RPMI8226 (cell line): ENCODE measurements around the gene KIT.
"Not testable (repeated sequence)": the region's sequence is repeated elsewhere in the genome, so short reads cannot be mapped to it uniquely, and the experiment has no call there.

Experiments used
- DNase-seq: peaks from one replicate; pipeline ENCODE4 v3.0.0-alpha.2; 2015

Gene KIT

DNA sequence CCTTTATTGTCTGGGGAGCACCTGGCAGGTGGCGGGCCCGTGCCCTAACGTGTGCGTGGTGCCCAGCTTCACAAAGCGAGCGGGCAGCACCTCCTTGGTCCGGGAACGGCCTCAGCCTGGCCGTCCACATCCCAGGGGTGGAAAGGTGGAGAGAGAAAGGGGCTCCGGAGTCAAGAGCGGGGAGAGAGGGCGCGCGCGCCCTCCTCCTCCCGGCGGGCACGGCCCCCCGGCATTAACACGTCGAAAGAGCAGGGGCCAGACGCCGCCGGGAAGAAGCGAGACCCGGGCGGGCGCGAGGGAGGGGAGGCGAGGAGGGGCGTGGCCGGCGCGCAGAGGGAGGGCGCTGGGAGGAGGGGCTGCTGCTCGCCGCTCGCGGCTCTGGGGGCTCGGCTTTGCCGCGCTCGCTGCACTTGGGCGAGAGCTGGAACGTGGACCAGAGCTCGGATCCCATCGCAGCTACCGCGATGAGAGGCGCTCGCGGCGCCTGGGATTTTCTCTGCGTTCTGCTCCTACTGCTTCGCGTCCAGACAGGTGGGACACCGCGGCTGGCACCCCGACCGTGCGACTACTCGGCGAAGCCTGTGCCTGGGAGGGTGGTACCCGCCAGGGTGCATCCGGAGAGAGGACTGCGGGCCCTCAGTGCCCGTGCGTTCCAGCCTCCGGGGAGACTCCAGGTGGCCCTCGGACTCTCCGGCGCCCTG lies at the start of gene KIT:
TSS of gene KIT (plus strand) at position 407 of the 701 bp plus-strand sequence. CDS start at position 465, 58 bp downstream.
- DNase-seq: peak; percentile 22

DNA sequence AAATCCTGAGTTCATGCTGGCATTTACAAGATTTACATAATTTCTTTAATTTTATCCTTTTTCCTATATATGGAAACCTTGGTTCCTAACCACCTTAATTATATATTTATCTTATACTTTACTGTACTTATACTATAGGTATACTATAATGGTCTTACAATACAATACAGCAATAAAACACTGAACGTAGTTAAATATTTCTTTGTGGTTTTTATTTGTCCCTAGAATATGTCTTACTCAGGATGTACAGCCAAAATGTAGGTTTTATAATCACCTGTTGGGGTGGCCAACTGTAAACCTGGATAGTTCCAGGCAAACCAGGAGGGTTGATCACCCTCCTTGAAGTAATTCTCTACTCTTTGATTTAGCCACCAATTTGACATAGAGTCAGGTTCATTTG lies 48.4 kb upstream of the KIT start:
- DNase-seq: no peak

DNA sequence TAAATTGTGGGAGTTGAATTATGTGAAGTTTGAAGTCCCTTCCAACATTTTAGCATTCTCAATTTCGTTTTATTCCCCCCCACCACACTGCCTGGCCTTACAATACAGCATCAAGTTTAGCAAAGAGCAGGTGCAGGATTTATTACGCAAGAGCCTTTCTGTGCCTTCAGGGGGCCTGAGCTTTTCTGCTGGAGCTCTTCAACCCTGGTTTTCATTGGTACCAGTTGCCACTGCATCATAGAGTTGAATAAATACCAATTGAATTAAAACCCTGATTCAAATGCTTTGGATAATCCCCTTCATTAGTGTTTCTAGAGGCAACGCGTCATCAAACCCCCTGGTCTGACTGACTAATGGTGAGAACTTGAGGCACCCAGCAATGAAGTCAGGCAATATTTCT lies 43.6 kb upstream of the KIT start:
- DNase-seq: no peak

DNA sequence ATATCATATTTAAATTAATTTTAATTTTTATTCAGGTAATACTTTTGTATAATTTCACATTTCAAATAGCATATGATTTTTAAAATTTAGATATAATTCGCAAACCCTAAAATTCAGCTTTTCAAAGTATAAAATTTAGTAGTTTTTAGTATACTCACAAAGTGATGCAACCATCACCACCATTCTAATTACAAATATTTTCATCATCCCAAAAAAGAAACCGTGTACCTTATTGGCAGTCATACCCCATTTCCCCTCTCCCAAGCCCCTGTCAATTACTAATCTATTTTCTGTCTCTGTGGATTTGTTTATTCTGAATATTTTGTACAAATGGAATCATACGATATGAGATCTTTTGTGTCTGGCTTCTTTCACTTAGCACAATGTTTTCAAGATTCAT lies 37.0 kb upstream of the KIT start:
- DNase-seq: no peak

DNA sequence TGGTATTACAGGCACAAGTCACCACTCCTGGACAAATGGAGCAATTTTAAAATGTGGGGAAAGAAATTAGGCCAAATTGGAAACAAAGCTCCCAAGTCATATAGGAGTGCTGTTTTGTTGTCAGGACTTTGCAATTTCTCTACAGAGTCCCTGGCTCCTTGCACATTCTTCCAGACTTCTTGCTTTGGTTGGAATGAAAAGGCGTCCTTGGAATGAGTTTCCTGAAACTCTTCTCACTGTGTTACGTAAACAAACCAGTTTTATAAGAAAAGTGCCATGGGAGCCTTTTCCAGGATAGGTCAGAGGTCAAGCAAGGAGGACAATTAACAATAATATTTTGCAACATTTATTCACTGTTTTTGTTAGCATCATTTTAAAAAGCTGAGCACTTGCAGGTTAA lies 32.4 kb upstream of the KIT start:
- no peak for DNase-seq

DNA sequence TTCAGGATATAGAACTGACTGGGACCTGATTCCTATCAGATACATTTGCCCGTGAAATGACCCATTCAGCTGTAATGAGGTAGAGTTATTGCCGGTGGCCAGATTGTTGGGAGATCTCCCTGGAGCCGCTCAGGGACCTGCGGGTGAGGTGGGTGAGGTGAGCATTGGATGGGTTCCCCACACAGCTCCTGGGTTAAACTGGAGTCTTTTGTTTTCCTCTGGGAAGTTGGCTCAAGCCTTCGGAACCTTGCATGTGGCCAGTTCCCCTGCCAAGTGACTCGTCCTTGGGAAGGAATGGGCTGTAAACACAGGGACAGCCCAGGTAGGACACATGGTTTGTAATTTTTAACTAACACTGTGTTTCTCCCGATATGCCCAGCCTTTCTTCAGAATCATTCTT lies 31.6 kb upstream of the KIT start:
- DNase-seq: no peak

DNA sequence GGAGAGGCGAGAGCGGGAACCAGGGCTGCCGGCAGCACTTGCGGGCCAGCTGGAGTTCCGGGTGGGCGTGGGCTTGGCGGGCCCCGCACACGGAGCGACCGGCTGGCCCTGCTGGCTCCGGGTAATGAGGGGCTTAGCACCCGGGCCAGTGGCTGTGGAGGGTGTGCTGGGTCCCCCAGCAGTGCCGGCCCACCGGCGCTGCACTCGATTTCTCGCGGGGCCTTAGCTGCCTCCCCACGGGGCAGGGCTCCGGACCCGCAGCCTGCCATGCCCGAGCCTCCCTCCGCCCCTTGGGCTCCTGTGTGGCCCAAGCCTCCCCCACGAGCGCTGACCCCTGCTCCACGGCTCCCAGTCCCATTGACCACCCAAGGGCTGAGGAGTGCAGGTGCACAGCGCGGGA lies 25.2 kb upstream of the KIT start:
- no peak for DNase-seq

DNA sequence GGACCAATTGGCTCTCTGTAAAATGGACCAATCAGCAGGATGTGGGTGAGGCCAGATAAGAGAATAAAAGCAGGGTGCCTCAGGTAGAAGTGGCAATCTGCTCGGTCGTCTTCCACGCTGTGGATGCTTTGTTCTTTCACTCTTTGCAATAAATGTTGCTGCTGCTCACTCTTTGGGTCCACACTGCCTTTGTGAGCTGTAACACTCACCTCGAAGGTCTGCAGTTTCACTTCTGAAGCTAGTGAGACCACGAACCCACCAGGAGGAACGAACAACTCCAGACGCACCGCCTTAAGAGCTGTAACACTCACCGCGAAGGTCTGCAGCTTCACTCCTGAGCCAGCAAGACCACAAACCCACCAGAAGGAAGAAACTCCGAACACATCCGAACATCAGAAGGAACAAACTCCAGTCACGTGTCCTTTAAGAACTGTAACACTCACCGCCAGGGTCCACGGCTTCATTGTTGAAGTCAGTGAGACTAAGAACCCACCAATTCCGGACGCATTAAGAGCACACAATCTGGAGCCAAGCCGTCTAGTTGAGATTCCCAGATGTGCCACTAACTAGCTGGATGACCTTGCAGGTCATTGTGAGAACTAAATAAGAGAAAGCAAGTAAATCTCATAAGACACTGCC lies 24.5 kb upstream of the KIT start:
- DNase-seq: not testable (repeated sequence)

DNA sequence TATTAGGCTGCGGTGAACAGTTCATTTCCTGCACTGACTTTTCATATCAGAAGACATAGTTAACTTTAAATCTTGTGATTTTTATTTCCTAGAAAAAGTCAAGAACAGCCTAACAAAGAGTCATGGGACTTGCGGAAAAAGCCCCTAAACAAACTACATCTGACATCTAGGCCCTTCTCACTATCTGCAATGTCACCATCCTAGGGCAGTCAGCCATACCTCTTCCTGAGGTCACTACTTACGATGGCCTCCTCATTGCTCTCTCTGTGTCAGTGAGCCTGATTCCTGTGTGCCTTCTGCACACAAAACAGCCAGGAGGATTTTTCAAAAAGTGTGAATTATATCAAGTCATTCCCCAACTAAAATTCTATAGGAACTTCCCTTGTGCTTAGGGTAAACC lies 22.4 kb upstream of the KIT start:
- DNase-seq: no peak

DNA sequence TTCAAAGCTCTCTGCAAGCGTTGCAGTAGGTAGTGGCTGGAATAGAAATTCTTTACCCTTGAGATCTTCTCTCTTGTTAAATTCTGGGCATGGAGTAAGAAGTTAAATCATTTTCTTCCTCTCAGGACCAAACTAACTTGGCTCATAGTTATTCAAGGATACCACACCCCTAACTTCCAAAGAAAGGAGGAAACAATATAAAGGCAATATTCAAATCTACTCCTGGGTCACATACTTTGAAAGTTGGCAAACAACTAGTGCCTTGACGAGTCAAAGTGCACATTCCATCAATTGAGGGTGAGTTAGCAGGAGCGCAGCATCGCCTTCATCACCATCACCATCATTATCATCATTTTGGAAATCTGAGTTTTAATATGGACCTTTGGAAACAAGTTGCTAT lies 20.4 kb upstream of the KIT start:
- no peak for DNase-seq

DNA sequence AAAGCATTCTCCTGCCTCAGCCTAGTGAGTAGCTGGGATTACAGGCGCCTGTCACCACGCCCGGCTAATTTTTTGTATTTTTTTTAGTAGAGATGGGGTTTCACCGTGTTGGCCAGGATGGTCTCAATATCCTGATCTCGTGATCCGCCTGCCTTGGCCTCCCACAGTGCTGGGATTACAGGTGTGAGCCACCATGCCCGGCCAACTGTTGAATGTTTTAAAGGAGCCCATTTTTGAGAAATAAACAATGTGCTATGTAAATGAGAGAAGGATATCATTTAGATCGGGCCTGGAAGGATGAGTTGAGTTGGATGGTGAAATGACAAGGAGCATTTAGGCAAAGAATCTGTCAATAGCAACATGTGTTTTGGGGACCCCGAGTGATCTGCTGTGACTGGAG lies 16.7 kb upstream of the KIT start:
- not testable (repeated sequence) for DNase-seq

DNA sequence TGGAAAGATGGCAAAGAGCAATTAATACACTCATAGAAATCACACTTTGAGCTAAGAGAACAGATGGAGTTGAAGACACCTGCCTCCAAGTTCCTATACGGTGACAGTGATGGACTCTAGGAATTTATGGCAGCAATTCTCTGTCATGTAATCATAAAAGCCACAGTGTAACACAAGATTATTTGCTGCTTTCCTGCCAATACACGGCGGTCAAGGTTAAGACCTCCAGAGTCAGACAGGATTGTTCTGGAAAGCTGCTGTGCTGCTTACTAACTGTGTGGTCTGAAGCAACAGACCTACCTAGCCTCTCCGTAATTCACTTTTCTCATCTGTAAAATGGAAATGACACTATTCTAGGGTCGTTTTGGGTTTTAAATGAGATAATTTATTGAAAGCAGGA lies 14.6 kb upstream of the KIT start:
- DNase-seq: no peak

DNA sequence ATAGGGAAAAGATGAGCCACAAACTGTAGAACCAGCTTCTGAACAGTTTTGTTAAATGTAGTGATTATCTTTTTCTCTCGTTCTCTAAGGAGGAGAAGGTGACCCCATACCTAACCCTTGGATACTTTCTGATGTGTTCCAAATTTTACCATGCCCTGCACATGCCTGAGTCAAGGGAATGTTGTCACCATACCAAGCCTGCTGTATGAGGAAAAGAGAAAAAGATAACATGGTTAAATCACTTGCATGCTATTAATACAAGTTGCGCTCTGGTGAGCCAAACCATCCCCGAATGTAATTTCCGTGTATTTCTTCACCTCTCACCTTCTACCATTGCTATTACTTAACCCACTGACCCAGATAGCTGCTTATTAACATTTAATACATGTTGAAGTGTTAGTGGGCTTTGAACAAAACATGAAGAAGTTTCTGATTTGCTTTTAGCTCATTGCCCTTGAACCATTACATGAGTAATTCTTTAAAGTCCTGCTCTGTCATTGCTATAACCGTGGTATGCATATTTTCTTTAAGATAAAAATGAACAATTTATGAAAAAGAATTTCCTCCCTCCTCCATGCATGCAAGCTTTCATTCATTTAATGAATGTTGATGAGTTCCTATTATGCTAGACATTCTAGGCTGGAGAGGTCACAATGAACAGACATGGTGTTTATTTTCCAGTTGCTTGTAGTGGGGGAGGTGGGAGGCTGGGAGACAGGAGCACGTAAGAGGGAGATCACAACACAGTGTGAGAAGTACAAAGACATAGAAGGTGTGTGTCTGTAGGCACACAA lies 13.6 kb upstream of the KIT start:
- DNase-seq: no peak

DNA sequence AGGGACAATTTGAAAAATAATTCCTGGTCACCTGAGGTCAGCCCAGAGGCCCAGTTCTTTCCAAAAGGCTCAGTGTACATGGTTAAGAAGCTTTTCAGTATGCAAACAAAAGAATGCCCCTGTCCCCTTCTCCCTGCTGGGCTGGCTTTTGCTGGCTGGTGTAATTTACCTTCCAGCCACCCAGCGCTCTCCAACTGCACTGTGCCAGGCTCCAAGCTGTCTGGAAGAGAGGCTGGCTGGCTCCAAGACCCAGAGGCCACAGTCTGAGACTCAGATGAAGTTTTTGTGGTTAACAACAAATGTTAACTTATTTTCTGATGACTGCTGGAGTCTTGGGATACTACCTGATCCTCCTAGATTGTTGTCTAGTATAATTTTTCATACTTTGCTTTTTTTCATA lies 11.9 kb upstream of the KIT start:
- no peak for DNase-seq

DNA sequence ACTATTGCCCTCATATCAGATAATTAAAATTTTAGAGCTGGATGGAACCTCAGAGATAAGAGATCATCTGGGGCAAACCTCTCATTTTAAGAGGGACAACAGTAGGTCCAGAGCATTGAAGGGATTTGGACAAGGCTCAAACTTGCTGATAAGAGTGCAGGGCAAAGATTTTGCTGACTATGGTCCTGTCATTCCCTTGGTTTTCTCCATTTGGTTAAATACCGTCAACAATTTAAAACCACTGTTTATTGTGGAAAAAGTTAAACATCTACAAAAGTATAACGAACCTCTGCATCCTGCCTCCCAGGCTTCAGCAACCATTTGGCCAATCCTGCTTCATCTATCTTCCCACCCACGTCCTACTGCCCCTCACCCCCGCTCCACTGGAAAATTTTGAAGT lies 10.7 kb upstream of the KIT start:
- DNase-seq: no peak

DNA sequence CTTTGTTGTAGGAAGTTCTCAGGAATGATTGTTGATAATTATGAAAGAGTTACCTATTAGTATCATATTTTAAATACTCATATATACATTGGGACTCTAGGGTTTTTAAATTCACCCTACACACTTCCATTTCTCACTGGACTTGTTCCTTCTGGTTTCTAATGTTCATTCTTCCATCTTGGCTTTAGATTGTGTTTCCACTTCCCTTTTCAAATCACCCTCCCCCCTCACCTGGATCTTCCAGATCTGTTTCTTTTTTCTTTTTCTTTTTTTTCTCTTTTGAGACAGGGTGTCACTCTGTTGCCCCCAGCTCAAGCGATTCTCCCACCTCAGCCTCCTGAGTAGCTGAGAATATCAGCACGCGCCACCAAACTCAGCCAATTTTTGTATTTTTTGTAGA lies 6.7 kb upstream of the KIT start:
- DNase-seq: no peak

DNA sequence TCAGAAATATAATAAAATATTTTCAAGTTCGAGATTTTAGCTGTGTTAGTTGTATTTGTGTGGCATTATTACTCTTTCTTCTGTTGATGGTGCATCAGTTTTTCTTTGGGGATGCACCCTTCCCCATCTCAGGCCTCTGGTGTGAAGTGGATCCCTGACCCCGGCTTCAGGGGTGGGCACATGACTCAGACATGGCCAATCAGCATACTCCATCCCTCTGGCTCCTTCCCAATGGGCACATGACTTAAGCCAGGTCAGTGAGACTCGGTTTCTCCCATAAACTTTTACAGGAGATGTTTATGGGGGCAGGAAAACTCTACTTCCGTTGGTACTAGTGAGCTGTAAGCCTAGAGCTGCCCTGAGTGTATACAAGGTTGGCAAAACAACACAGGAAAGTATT lies 3.0 kb upstream of the KIT start:
- DNase-seq: no peak

DNA sequence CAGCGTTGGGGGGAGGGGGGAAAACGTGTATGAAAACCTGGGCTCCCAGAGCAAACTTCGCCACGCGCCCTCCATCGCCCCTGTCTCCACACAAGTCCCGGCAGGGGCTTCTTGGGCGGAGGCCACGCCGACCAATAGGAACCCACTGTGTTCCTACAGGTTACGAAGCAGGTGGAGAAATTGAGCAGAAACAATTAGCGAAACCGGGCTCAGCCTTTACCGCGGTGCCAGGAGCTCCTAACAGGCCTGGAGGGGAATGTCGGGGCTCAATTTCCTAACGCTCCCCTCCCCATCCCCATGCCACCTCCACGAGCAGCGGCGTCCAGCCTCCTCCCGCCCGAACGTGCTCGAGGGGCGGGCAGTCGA lies 589 bp upstream of the KIT start:
- DNase-seq: no peak

DNA sequence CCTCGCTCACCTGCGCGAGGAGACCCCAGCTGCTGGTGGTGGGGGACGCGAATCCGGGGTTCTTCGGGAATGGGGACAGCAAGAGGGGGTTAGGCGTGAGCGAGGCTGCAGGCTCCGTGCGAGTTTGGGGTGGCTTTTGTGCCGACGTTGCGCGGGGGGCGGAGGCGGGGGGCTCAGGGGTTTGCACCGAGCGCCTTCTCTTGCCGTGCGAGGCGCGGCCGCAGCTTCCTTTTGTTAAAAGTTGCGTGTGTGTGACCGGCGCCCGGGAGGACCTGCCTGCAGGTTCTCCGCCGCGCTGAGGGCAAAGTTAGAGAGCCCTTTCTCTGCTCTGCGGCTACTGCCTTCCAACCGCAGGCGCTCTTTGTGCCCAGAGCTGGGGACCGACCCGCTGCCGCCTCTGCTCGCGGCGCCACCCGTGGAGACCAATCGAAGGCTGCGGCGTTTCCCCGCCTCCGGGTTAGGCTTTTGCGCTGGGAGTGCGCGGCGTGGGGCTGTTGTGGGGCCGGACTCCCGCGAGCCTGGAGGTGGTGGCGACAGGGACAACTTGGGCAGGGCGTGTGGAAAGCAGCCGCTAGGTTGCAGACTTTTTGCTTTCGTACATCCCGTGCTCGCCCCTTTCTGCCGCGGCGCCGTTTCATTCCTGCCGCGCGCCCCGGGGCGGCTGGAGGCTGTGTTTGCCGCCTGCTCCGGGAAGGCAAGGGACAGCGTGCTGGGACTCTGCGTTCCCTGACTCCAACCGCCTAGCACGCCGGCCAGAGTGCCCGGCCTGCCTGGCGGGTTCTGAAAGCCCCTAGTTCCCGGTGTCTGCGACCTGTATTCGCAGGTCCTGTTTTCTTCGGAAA lies 716 bp downstream of the KIT start:
- DNase-seq: peak; percentile 47

DNA sequence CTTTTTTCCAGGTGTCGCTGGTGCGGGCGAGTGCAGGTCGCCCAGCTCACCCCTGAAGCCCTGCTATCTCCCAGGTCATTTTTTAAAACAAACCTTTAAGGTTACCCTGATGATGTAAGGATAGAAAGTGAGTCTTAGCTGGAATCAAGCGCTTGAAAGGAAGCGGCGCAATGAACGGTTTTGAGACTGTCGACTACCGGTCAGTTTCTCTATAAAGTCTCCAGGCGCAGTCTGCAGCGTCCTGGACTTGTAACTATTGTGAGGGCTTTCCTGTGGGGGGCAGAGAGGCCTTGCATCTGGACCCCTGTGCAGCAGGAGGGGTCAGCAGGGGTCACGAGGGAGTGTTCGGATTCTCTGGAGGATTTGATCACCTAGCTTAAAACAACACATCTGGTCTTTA lies 1.6 kb downstream of the KIT start:
- DNase-seq: no peak

DNA sequence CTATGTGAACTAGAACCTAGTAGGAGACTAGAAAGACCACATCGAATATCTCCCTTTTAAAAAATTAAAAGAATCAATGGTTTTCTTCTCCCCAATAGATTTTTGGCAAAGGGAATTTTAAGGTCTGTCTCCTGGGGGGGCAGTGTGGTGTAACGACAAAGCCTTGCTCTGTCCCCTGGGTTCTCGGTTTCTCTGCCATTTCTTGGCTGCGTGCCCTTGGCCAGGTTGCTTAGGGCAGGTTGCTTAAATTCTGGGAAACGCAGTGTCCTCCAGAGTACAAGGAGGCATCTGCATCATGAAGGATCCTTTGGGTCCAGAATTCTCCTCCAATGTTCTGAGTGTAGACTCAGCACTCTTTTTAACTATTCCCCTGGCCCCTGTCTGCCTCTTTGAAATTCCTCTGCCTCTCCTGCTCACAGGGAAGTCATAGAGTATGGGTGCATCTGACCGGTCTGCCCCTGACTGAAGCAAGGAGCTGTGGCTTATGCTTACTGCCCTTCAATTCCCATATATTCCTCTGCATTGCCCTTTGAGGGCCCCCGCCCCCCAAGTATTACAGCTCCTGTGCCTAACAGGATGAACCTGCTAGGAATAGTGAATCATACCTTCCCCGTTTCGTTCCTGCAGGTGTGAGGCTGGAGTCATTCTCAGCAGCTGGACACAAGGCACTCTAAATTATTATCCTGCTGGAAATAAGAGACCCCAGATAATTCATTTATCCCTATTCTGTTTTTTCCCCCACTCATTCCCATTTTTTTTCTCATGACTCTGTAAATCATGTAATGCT lies 2.2 kb downstream of the KIT start:
- peak; percentile 47 for DNase-seq

DNA sequence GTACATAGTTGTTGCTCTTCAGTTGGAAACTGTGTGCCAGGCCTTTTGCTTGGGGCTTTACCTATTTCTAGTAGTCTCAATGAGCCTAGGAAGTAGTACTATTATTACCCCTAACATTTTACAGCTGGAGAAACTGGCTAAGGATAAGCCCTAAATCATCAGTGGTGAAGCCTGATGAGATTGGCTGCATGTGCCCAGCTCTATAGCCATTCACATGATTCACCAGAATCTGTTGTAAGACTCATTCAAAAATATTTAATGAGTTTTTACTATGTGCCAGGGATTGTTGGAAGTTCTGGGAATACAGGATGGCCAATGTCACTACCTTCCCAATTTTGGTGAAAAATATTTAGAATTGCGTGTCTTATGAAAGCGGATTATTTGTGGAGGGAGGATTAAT lies 2.8 kb downstream of the KIT start:
- no peak for DNase-seq

DNA sequence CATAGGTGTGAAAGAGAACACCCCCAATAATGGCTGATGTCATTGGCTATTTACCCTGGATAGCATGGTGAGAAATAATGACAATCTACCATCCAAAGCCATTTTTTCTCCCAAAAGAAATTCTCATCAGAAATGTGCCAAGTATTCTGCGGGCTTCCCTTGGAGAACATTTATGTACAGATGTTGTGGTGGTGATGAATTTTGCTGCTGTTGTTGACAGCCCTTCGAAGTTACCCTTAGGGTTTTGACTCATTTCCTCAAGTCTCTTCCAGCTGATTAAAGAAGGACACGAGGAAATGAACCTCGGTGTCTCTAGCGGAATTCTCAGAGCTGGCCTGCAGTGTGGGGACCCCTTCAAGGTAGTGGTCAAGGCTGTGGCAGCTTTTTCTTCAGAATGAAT lies 3.4 kb downstream of the KIT start:
- no peak for DNase-seq
